ENCODE results near the gene POLE3.
"Not testable (repeated sequence)": the region's sequence is repeated elsewhere in the genome, so short reads cannot be mapped to it uniquely, and the experiment has no call there.

The POLE3 gene

DNA sequence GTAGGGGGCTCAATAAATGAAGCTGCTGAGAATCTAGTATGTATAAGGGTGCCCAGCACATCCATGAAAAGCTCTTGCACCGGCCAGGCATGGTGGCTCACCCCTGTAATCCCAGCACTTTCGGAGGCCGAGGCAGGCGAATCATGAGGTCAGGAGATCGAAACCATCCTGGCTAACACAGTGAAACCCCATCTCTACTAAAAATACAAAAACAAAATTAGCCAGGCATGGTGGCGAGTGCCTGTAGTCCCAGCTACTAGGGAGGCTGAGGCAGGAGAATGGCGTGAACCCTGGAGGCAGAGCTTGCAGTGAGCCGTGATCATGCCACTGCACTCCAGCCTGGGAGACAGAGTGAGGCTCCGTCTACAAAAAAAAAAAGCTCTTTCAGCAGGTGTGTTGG is 4.1 kb downstream of the POLE3 start:
- in situ Hi-C loops (cut with MboI; ENCODE audit: low sequenced_read_pairs) = not testable (repeated sequence)

DNA sequence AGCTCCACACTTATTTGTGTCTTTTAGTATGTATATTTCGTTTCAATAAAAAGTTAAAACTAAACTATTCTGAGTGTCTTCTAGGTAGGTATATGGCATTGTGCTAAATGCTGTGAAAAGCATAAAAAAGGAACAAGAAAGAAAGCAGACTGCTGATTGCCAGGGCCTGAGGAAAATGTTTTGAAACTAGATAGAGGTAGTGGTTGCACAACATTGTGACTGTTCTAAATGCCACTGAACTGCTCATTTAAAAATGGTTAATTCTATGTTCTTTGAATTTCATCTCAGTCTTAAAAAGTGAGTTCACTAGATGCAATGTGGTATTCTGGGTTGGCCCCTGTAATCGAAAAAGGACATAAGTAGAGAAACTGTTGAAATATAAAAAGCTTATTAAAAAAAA is 6.8 kb downstream of the POLE3 start:
- in situ Hi-C loops (cut with MboI; ENCODE audit: low sequenced_read_pairs) = no loop called here

DNA sequence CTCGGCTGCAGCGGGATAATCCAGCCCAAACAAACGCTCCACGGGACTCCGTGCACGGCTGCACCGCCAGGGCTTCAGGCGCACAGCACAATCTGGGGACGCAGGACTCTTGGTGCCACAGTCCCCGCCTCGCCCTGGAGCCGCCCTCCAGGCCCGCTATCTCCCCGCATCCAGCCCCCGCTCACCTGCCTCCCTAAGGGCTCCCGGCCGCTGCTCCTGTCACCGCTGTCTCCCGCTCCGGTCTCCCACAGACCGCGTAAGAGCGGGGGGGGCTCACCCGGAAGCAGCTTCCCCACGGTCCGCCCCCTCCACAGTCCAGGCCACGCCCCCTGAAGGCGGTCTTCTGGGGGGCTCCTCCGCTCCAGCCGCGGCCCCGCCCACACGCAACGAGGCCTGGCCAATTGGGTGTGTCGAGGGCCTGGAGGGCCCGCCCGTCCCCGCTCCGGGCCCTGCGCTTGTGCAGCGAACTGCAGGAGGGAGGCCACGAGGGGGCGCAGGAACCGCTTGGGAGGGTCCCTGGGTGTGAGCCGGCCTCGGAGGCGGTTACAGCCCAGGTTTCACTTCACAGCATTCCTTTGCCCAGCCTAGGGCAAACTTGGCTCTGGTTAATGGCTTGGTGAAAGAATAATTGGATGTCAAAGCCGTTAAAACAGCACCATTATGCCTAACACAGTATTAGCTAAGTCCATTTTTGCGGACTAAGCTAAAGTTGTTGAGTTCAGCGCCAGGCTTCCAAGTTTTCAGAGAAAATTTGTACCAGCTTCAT is 9.3 kb downstream of the POLE3 start, which contains the start of gene ALAD:
Gene ALAD, minus strand, starts transcription at position 258 of the 766 bp plus-strand sequence. CDS start 7,725 bp downstream, outside the sequence.
- in situ Hi-C loops (cut with MboI; ENCODE audit: low sequenced_read_pairs) = no loop called here

GRCh38 chr9:113399646-113400200 is 10.8 kb downstream of the POLE3 start:
- in situ Hi-C loops (cut with MboI; ENCODE audit: low sequenced_read_pairs) = no loop called here

DNA sequence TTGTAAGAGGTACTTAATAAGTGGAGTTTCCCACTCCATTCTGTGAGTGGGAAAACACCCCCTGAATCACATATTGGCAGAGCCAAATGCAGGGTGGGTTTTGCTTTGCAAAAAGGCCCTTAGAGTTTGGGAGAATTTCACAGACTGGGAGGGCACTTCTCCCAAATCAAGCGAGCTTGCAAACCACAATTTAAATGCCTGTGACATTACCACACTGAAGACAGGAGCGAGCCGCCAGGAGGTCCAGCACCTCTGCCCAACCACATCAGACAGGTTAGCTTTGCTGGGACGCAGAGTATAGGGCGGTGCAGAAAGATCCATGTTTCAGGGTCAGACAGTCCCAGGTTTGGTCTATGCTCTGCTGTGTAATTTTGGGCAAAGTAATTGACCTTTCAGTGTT is 11.7 kb downstream of the POLE3 start:
- in situ Hi-C loops (cut with MboI; ENCODE audit: low sequenced_read_pairs) = no loop called here

GRCh38 chr9:113397203-113397631 is 13.3 kb downstream of the POLE3 start:
- in situ Hi-C loops (cut with MboI; ENCODE audit: low sequenced_read_pairs) = no loop called here

GRCh38 chr9:113395000-113395861 is 15.2 kb downstream of the POLE3 start:
- in situ Hi-C loops (cut with MboI; ENCODE audit: low sequenced_read_pairs) = no loop called here

- in situ Hi-C loops (cut with MboI; ENCODE audit: low sequenced_read_pairs) = no loop called here
Measured at GRCh38 chr9:113393281-113393680, 17.2 kb downstream of the POLE3 start.

GRCh38 chr9:113391917-113392316 is 18.6 kb downstream of the POLE3 start:
- in situ Hi-C loops (cut with MboI; ENCODE audit: low sequenced_read_pairs) = no loop called here

DNA sequence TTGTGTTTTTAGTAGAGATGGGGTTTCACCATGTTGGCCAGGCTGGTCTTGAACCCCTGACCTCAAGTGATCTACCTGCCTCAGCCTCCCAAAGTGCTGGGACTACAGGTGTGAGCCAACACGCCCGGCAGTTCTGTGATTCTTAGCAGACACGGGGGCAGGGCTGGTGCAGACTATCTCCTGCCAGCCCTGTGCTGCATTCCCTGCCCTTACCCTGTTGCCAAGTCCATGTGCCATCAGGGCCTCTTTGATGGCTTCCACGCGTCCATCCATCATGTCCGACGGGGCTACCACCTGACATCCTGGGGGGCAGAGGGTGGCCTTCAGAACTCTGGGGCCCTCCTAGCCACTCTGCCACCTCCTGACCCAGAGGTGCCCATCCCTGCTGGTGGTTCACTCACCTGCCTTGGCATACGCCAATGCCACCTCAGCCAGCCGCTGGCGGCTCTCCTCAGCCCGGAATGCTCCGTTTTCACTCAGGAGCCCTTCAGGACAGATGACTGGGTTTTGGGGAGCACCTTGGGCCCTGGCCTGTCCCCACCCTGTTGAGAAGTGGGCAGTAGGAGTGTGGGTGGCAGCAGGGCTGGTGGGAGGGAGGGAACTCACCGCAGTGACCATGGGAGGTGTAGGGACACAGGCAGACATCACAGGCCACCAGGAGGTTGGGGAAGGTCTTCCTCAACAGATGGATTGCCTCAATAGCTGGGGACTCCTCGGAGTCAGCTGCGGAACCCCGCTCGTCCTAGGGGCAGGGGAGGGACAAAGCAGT is 20.1 kb downstream of the POLE3 start:
- in situ Hi-C loops (cut with MboI; ENCODE audit: low sequenced_read_pairs) = no loop called here

- in situ Hi-C loops (cut with MboI; ENCODE audit: low sequenced_read_pairs) = no loop called here
Measured at GRCh38 chr9:113389451-113389850, 21.0 kb downstream of the POLE3 start.

GRCh38 chr9:113388833-113389232 is 21.6 kb downstream of the POLE3 start:
- in situ Hi-C loops (cut with MboI; ENCODE audit: low sequenced_read_pairs) = no loop called here

GRCh38 chr9:113387560-113388230 is 22.8 kb downstream of the POLE3 start:
- in situ Hi-C loops (cut with MboI; ENCODE audit: low sequenced_read_pairs) = no loop called here

DNA sequence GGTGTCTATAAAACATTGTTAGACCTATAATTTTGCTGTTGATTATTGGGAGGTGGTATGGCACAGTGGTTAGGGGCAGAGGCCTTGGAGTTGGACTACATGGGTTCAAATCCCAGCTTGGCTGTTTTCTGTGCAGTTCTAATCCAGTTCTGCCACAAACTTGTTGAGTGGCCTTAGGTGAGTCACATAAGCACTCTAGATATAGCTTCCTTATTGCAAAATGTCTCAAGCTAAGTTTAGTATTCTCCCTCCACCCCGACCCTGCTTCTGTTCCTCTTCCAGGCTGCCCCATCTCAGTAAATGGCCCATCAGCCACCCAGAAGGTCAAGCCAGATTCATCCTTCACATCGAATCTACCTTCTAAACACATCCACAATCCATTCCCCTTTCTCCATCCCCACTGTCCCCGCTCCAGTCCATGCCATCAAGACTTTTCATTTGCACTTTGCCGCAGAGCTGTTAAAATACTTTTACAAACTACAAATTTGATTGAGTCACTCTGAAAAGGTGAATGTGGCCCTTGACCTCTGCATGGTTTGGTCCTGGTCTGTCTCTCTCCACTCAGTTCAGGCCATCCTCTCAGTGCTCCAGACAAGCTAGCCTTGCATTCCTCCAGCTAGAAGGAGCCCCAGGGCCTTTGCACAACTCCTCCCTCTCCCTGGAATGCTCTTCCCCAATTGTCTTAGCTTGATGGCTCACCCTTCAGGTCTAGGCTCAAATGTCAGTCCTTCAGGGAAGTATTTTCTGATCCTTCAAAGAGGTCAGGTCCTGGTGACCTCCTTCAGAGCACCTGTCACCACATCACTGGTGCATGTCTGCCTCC is 23.7 kb downstream of the POLE3 start:
- in situ Hi-C loops (cut with MboI; ENCODE audit: low sequenced_read_pairs) = no loop called here

- in situ Hi-C loops (cut with MboI; ENCODE audit: low sequenced_read_pairs) = no loop called here
Measured at GRCh38 chr9:113381909-113382411, 28.5 kb downstream of the POLE3 start.

DNA sequence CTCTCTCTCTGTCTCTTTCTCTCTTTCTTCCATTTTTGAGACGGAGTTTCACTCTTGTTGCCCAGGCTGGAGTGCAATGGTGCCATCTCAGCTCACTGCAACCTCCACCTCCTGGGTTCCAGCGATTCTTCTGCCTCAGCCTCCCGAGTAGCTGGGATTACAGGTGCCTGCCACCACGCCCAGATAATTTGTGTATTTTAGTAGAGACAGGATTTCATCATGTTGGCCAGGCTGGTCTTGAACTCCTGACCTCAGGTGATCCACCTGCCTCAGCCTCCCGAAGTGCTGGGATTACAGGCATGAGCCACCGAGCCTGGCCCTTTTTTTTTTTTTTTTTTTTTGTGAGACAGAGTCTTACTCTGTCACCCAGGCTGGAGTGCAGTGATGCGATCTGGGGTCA is 29.0 kb downstream of the POLE3 start:
- in situ Hi-C loops (cut with MboI; ENCODE audit: low sequenced_read_pairs) = not testable (repeated sequence)

DNA sequence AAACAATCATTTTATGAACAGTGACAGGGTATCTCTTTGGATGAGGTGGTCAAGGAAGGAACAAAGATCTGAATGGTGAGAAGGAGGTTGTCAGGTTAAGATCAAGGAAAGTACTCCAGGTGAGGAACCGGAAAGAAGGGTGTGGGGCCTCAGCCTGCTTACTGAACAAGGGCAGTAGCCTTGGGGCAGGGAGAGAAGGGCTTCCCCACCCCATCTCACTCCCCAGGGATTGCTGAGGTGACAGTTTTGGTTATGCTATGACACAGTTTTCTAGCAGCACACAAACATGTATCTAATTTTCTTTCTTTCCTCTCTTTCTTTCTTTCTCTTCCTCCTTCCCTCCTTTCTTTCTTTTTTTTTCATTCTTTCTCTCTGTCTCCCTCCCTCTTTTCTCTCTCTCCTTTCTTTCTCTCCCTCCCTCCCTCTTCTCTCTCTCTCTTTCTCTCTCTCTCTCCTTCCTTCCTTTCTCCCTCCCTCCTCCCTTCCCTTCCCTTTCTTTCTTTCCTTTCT is 29.6 kb downstream of the POLE3 start:
- in situ Hi-C loops (cut with MboI; ENCODE audit: low sequenced_read_pairs) = no loop called here

DNA sequence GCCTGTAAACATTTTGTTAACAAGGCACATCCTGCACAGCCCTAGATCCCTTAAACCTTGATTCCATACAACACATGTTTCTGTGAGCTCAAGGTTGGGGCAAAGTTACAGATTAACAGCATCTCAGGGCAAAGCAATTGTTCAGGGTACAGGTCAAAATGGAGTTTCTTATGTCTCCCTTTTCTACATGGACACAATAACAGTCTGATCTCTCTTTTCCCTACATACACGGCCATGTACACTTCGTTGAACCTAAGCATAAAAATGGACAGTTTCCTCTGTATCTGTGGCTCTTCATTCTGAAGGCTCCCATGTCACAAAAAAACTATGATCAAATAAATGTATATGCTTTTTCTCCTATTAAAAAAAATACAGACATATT is 30.7 kb downstream of the POLE3 start:
- in situ Hi-C loops (cut with MboI; ENCODE audit: low sequenced_read_pairs) = not testable (repeated sequence)

Measured in HL-60/S4 (cell line).